ENCODE measurements around the gene RAB40C.

RAB40C gene

GRCh38 chr16:575354-576196 is 14.3 kb upstream of the RAB40C start:
- no peak for DNase-seq

DNA sequence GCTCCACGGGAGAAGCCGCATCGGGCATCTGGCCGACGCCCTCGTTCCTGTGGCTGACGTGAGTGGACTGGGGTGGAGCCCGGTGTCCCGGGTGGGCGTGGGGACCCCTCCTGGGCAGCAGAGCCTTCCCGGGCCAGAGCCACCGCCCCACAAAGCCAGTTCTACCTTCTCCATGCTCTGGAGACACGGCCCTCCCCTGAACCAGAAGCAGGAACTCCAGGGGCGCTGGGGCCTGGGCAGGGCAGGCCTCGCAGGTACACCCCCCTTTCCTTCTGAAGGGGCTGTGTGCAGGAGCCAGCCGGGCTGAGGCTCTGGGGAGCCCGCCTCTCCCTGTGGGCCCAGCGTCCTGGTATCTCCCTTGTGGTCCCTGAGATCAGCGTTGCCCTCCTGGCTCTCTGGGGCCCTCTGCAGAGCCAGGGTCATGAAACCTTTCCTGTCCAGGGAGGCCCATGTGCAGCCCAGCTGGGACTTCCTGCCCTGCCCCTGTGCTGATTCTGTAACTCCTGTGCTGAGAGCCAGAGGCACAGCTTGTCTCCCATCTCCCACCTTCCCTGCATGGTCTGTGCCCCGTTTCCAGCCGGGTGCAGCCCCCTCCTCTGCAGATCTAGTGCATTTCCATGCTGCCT is 13.6 kb upstream of the RAB40C start:
- DNase-seq, result no peak

GRCh38 chr16:576823-577201 is 13.1 kb upstream of the RAB40C start:
- DNase-seq, result no peak

DNA sequence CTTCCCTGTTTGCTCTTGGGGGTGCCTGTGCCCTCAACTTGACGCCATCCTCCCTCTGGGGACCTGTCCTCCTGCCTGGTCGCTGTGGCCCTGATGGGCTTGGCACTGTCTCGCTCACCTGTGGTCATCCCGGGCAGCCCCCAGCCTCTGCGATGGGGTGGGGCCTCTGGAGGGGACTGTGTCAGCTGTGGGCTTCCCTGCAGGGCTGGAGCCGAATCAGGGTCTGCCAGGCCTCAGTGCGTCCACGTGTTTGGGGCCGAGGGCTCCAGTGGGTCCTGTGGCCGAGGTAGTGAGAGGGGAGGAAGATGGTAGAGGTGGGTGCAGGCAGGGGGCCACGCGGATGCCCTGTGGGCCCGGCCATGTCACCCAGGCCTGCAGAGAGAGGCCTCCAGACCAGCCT is 12.1 kb upstream of the RAB40C start:
- no peak for DNase-seq

- no peak for DNase-seq
These were observed 11.5 kb upstream of the RAB40C start for GRCh38 chr16:578232-578869.

DNA sequence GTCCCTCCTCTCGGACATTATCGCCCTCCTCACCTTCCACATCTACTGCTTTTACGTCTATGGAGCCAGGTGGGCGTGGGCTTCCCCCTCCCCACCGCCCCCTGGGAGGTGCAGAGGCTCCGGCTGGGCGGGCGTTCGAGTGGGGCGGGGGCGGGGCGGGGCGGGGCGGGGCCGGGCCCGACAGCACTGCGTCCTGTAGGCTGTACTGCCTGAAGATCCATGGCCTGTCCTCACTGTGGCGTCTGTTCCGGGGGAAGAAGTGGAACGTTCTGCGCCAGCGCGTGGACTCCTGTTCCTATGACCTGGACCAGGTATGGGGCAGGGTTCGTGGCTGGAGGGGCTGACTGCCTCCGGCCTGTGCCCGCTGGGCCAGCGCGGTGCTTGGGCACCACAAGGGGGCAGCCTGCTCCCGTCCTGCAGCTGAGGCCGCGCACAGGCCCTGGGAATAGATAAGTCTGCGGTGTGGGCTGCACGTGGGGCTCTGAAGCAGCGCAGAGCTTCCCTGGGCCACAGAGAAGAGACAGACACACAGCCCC is 10.9 kb upstream of the RAB40C start:
- DNase-seq, result peak; percentile 32

GRCh38 chr16:580141-580945 is 9.5 kb upstream of the RAB40C start:
- no peak for DNase-seq

DNA sequence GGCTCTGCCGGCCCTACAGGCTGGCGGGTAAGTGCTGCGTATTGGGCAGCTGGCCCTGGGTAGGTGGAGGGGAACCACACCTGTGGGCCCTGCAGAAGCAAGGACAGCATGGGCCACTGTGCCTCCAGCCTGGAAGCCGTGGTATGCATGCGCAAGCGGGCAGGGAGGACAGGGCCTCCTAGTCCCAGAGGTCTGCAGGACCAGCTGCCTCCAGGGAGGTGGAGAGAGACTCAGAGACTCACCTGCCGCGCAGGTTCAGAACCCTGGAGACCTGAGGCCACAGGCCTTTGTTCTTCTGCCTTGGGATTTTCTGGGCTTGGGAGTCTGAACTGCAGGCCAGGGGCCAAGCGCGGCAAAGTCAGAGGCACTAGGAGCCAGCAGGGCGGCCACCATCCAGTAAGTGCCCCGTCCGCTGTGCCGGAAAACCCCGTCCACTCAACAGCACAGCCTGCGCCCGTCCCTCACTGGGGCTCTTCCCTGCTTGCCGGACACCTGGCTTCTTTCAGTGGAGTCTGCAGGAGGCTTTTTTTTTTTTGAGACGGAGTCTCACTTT is 8.8 kb upstream of the RAB40C start:
- DNase-seq, result no peak

- no peak for DNase-seq
These were observed 7.7 kb upstream of the RAB40C start for GRCh38 chr16:582218-582613.

- DNase-seq, result no peak
These were observed 7.1 kb upstream of the RAB40C start for GRCh38 chr16:582614-583331.

GRCh38 chr16:583470-583814 is 6.4 kb upstream of the RAB40C start:
- no peak for DNase-seq

GRCh38 chr16:583815-584591 is 5.9 kb upstream of the RAB40C start:
- no peak for DNase-seq

DNA sequence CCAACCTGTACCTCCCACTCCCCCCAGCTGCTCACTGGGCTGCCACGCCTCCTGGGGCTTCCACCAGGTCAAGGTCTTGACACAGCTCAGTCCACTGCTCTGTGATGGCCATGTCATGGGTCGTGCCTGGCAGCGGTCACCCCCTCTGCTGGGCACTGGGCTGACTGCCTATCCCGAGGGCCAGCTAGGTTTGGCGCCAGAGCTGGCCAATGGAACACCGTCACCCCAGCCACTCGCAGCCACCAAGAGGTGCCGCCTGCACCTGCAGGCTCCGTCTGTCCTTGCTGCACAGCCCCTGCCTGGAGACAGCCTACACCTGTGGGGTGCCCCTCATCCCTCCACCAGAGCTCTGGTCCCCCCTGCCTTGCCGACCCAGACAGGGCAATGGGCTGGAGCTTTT is 4.5 kb upstream of the RAB40C start:
- DNase-seq, result no peak

- DNase-seq, result no peak
These were observed 3.7 kb upstream of the RAB40C start for GRCh38 chr16:586047-586644.

DNA sequence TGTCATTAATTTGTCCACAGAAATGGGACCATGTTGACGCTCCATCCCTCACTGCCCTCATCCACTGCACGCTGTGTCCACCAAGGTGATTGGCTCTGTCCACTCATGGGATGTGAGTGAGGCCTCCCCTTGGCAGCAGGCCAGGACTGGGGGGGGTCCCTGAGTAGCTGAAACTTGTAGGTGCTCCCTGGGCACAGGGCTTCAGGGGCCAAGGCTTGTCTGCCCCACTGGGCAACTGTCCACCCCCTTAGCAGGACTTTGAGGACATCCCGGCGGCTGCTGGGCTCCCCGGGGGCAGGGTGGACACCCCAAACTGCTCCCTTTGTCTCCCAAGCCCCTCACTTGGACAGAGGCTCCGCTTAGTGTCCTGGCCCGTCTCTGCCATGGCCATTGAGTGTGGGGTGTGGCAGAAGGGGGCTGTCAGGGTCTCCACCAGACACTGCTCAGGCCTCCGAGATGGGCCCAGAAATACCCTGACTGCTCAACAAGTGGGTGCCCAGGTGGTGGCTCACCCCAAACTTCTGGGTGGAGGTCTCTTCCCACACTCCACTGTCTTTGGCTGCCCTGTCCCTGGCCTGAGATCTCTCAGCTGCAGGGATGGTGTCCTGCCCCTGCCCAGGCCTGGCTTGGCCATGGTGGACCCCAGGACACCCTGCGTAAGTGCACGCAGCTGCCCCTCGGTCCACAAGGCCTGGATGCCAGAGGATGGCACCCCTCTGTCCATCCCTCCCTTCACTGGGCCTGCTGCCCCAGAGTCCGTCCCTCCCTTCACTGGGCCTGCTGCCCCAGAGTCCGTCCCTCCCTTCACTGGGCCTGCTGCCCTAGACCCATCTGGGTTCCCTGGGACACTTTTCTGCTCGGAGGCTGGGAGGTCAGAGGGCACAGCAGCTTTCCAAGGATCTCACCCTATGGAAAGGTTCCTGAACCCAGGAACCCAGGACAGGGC is 2.9 kb upstream of the RAB40C start:
- DNase-seq, result no peak

GRCh38 chr16:588639-588888 is 1.3 kb upstream of the RAB40C start:
- peak; percentile 51 for DNase-seq

DNA sequence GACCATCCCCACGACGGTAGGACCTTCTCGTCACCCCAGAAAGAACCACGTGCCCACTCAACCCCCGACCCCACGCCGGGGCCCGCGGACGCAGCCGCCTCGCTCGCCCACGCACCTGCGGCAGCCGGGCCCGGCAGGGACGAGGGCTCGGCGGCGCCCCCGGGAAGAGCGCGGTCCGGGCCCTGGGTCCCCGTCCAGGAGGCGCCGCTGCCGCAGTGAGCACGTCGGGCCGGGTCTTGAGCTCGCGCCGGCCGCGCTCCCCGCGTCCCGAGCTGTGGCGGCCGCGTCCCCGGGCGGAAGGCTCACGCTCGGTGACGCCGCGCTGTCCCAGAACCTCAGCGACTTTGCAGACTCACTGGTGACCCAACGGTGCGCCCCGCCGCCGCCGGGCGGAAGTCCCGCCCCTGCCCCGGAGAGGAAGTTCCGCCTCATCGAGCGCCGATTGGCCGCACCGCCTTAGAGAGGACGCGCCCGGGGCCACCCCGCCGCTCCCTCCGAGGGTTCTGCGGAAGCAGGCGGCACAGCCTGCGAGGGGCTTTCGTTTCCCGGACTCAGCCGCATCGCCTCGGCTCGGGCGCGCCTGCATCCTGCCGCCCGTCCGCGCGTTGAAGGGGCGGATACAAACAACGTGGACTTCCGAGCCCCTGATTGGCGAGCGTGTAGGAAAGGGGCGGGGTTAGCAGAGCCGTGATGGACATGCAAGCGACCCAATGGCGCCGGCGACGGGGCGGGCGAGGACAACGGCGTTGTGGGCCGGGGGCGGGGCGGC is 793 bp upstream of the RAB40C start:
- DNase-seq, result peak; percentile 98

- DNase-seq, result no peak
These were observed 435 bp downstream of the RAB40C start for GRCh38 chr16:590188-590814.

GRCh38 chr16:590815-591200 is 942 bp downstream of the RAB40C start:
- no peak for DNase-seq
